HEK293T (cell line): ENCODE results near the gene SNTB2.

Source experiments
- L3MBTL2 ChIP-seq: fragments of 450-650 bp; conservative IDR thresholded peaks from 2 replicates; pipeline ENCODE4 v1.6.1; 2016; ENCODE audit warnings: mild to moderate bottlenecking
- SP1 ChIP-seq: fragments of 450-650 bp; IDR thresholded peaks from 2 replicates; pipeline ENCODE4 v1.6.1; 2017
- ZNF384 ChIP-seq: fragments of 450-650 bp; IDR thresholded peaks from 2 replicates; pipeline ENCODE4 v1.6.1; 2016

- TF ChIP-seq L3MBTL2 = 0 out of 2 replicates have a peak, but pooled peaks have one; percentile 27
- no peak for TF ChIP-seq SP1
- no peak; the same call in 1 of the 2 replicates for TF ChIP-seq ZNF384
Observed at GRCh38 chr16:69187446-69188235, 677 bp downstream of the SNTB2 start.
